GM19035 (cell line): ENCODE measurements around the gene ARMH3.

ENCODE experiments used
- ATAC-seq: cut with Tn5 transposase; IDR thresholded peaks from one replicate; pipeline ENCODE4 v1.9.1; 2021; ENCODE audit not compliant: unreplicated experiment

Gene ARMH3

DNA sequence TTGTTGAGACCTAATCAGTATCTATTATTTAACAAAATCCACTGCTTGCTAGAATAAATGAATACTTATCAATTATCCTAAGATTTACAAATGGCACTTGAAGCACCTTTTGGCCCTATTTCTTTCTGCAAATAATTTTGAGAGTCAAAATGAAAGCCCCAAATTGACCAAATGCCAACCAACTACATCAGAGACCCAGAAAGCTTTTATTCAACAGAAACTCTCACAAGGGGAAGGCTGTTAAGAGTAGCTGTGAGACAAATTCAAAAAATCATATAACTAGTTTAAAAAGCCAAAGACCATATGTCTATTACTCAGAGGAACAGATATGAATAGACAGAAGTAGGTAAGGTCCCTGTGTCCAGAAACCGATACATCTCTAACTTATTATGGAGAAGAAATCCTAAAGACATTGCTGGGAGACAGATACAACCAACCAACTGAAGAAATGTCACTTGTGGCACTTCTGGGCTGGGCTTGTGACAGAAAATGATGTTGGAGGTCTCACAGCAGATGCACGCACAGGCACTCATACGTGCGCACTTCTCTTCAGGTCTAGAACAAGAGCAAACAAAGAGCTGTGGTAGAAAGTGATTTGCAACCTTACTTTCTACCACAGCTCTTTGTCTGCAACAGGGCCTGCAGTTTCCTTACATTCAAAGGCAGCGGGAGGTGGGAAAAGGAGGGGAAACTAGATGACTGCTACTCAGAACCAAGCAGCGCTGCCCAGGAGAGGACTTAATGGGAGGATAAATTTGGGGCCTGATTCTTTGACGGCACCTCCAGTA lies 153.7 kb downstream of the ARMH3 start:
- ATAC-seq, result no peak

DNA sequence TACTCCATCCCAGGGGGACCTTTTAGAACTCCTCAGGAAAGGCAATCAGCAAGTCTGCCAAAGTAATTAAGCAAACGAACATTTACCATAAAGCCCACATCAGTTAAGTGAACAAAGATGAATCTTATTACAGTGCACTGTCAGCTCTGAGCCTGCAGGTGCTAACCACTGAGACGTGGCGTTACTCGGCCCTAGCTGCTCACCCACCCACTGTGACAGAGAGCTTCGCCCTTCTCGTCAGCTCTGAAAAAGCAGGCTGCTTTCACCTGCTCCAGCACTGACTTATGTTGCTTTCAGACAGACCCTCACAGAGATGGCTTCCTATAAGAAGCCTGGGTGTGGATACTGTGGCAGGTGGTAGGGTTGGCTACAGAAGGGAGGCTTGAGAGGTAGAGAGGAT lies 154.6 kb downstream of the ARMH3 start:
- peak; percentile 64 for ATAC-seq

DNA sequence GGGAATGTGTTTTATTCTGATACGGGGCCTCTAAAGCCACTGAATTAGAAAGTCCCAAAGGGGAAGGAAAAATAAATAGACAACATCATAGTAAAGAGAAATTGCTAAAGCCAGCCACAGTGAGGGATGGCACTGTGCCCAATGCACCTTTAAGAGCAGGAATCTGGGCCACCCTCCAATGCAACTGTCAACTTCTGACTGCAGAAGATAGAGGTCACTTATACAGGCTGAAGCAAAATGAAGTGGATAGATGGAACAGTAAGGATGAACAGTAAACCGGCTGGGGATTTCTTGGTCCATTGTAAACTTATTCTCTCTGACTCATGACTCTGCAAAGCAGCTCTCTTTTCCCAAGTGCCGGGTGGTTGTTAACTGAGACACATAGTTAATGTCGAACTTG lies 158.3 kb downstream of the ARMH3 start:
- no peak for ATAC-seq

DNA sequence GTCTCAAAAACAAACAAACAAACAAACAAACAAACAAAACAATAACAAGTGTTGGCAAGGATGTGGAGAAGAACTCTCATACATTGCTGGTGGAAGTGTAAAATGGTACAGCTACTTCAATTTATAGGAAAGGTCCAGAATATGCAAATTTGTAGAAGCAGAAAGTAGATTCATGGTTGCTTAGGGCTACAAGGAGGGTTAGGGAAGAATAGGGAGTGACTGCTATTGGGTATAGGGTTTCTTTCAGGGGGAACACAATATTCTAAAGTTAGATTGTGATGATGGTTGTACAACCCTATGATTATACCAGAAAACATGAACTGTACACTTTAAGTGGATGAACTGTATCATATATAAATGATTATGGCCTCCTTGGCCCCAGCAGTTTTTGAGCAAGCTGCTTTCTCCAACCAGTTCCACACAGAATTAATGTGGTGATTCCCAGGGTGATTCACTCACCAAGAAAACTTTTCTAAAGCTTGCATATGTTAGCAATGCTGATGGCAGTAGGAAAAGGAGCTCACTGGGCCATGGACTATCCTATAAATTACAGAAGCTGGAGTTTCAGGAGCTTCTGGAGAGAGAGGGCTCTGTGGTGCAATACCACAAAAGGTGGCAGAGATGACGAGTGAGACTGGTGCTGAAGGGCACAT lies 159.6 kb downstream of the ARMH3 start:
- ATAC-seq, result no peak

DNA sequence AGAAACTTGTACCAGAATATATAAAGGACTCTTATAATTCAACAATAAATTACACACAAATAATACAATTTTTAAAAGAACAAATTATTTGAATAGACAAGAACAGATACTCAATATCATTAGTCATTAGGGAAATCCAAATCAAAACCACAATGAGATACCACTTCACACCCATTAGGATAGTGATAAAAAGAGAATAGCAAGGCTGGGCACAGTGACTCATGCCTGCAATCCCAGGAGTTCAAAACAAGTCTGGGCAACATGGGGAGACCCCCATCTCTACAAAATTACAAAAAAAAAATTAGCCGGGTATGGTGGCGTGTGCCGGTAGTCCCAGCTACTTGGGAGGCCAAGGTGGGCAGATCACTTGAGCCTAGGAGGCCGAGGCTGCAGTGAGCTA lies 160.2 kb downstream of the ARMH3 start:
- no peak for ATAC-seq

DNA sequence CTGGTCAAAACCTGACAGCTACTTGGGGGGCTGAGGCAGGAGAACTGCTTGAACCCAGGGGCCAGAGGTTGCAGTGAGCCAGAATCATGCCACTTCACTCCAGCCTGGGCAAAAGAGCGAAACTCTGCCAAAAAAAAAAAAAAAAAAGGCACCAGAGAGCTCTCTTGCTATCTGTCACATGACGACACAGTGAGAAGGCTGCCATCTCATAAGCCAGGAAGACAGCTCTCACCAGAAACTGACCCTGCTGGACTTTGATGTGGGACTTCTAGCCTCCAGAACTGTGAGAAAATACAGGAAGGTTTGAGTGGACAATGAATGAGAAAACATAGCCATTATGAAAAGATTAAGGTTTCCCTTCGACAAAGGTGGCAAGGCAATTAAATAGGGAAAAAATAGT lies 161.2 kb downstream of the ARMH3 start:
- no peak for ATAC-seq

DNA sequence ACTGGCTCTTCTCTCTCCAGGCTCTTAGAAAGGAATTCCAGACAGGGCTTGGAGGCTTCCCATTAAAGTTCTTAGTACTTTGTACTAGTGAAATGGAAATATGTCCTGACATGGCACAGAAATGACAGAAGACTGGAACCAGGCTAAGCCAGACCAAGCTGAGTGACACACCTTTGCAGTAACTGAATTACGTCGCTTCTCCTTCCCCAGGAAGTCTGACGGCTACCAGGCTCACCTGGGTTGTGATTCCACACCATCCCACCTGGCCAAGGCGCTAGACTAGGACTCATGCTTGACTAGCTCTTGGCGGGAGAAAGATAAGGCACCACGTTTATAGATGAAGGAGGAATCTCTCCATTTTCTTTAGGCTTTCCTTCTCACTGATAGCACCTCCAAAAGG lies 161.7 kb downstream of the ARMH3 start:
- ATAC-seq, result no peak

DNA sequence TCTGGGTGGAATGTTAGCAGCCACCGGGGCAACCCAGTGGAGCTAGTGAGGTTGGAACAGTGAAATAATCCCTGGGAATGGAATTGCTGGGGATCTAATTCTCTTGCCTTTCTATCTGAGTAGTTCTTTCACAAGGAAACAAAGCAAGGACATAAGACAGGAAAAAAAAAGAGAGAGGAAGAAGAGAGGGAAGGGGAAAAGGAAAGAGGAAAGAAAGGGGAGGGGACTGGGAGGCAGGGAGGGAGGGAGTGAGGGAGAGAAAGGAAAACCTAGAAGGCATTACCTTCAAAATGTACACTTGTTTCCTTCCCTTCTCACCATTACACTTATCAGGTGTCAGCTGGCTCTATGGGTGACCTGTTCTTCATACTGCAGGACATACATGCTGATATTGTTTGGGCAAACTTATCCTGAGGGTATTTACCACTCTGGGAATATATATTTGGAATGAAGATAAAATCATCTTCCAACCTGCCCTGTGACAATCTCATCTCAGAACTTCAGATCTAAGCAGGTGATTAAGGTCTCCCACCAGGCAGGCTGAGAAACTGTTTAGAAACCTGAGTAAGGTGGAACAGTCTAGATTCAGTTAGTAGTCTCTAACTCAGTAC lies 162.4 kb downstream of the ARMH3 start:
- ATAC-seq, result no peak

DNA sequence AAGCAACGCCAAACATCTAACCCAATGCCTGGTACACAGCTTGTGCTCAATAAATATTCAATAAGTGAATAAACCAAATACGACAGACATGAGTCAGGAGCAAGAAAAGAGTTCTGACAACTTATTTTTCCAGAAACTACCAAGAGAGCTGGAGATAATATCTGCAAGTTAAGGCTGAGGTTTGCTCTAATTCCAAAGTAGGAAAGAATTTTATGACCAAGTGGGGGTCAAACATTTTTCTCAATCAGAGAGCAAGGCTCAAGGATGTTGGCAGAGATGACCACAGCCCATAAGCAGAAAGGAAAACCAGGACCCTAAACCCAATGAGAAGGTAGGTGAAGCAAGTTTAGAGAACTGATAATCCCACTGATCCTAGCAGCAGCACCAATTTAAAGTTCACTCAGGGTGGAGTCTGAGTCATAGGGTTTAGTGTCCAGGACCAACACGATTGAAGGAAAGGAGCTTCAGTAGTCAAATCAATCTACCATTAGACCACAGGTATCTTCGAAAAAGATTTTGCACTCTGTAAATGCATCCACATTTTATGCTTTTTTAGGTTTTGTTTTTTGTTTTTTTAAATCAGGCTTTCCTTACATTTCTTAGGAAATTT lies 163.1 kb downstream of the ARMH3 start:
- ATAC-seq, result no peak

DNA sequence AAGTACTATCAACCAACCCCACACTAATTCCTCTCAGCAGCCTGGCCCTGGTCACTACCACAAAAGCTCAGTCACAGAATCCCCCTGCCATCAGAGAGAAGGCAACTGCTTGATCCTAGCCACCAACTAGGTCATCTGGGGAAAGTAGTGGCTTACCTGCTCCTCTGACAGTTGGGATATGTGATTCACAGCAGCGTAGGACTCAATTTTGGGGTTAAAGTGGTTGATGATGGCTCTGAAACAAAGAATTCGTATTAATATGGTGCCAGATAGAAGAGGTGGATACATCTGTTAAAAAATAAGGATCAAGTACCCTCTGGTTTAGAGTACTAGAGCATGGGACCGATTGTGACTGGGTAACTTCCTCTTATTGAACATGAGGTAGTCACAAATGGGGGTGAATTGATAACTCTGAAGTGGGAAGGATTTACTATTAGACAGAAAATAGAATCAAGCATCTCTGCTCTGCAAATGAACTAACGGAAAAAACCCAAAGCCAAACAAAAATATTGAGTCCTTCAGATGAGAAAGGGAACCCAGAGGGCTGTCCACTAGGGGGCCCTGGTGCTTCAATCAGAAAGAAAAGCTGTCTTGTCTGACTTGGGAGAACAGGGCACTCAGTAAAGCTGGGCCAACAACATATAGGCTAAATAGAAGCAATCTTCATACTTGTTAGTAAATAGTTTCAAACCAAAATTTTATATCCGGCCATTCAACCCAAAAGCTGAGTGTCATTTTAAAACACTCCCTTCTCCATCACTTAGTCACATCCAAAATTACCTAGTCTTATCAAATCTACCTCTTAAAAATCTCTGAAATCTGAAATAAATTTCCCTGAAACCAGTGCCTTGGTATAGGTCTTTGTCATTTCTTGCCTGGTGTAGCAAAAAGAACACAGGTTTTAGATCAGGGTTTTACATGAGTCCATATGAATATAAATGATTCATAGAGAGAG lies 166.4 kb downstream of the ARMH3 start:
- ATAC-seq, result peak; percentile 69

DNA sequence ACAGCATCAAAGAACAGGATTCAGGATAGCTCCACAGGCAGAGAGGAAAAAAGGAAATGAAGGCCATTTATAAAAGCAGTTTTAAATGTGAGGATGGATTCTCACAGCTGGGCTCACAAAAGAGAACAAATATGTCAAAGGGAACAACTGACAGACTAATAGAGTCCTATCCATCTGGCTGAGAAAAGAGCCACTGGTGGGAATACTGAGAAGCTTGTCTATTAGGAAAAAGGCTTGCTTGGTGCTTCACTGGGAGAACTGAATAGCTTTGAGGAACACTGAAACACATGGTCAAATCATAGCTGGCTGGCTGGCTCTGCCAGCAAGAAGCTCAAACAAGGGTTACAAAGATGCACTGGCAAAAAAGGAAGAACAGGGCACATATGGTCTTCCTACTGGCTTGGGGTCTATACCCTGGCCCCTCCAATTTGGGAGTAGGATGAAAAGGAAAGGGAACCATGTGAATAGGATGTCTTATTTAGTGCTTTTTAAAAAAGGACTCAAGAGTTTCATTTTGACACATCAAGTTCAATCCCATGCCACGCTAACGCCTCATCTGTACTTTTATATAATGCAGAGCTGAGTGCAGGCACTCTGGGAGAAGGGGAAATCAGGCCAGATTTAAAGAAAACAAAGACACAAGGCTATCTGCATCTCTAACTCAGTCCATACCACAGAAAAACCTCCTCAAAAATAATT lies 167.6 kb downstream of the ARMH3 start:
- no peak for ATAC-seq

DNA sequence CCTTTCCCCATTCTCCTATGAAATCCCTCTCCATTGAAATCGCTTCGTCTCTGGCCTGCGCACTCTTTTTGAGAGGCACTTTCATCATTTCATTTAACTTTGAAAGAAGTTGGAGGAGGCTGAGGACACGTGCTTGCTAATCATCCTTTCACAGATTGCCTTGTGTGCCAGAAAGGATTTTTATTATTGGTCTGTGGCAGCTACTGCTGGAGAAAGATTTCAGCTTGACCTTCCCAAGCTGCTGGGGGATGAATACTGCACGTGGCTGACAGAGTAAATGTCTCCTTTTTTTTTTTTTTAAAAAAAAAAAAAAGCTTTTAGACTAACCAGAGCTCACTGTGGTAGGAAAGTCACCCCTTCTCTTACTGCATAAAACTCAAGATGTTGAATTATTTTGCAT lies 168.2 kb downstream of the ARMH3 start:
- no peak for ATAC-seq

DNA sequence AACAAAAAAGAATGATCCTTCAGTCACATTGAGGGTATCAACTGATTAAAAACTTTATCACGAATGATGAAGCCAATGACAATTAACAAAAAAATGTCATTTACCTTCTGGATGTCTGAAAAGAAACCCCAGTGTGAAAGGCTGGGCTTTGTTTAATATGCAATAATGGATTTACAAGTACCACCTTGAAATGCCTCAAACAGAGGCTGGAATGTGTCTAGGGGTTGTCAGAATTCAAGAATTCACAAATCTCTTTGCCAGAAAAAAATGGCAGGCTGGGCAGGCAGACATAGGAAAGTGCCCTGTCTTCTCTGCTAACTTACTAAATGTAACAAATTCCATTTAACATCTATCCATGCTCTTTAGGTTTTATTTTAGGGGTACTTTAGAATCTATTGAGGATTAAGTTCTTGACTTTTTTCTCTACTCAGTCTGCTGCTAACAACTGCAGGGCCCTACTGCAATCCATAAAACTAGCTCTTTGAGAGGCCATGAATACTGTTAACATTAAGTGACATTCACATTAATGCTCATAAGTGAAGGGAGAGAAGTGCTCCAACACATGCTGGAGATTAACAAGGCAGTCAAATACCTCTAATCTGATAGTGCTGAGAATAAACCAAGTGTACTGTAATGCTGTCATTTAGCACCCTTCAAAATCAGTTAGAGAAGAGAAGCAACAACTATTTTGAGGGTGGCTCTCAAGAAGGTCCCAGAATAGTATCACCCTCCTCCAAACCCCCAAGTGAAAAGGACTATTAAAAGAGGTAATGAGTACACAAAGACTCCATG lies 169.3 kb downstream of the ARMH3 start:
- no peak for ATAC-seq

DNA sequence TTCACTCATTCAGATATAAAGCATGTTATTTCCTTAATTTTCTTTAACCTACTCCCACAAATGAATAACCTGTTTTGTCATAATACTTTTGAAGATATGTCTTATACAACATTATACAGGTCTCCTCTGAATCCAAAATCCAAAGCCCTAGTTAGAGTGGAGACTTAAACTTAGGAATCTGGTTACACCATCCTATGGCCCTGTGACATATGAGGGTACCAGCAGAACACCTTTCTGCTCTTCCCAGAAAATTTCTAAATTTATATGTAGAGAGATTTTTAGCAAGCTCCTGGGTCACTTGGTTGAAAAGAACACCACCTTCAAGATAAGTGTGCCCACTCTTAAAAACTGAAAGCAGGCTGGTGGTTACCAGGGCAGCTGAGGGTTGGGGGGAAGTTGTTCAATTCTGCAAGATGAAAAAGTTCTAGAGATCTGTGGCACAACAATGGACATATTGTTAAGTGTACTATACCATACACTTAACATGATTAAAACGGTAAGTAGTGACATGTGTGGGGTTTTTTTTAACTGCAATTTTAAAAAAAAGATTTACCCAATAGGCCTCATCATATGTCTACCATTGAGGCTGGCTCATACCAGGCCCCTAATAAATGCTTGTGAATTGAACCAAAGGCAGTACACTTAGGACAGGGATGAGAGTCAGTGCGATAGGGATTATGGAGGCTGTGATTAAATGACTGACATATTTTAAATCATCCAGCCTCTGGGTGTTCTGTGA lies 174.8 kb downstream of the ARMH3 start:
- no peak for ATAC-seq

DNA sequence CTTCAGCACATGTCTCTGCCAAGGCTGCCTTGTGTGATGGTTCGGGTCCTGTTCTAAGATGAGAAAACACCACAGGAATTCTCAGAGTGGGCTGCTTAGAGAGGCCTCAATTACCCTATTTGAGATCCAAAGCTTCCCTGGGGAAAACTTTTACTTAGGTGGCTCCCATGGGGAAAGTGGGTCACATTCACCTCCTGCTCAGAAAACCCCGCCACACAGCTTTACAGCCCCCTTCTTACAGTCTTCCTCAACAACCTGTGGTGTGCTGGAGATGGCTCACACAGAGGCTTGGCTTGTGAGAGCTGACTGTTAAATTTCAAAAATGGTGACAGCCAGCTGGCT lies 175.8 kb downstream of the ARMH3 start:
- ATAC-seq, result no peak

DNA sequence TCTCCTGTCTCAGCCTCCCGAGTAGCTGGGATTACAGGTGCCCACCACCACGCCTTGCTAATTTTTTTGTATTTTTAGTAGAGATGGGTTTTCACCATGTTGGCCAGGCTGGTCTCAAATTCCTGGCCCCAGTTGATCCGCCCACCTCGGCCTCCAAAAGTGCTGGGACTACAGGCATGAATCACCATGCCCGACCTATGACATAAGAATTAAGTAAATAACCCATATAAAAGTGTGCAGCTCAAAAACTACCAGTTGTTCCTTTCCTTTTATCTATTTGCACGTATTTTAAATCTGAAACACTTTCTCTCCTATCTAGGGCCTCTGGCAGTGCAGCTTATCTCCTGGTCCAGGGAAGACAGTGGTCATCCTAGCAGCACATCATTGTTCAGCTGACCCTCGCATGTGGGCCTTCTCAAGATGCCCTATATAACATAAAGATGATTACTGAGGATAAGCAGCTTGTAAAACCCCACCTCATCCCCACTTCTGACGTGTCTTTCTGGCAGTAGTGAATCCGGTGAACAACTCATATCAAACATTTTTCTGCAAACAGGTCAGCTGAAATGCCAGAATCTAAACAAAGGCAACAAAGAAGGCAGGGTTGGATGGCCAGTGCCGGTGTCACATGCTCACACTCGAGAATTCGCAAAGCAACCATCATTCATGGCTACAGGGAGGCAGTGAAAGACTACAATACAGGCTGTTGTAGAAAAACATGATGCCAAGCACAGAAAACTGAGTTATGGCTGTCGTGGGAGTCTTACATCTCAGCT lies 176.3 kb downstream of the ARMH3 start:
- no peak for ATAC-seq

DNA sequence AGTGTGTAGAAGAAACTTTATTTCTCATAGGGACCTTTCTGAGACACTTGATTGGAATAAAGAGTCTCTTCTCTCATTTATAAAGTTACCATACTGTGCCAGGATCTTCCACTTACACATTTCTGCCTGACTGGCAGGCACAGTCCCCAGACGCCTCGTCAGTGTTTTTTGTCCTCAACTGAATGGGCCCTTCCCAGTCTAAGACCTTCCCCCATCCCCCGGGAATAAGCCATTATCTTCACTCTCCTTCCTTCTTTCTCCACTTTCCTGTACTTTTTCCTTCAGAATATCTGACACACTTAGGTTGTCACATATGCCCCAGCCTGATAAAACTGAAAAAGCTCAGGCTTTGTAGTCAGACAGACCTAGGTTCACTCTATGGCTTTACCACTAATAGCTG lies 177.1 kb downstream of the ARMH3 start:
- ATAC-seq, result no peak

DNA sequence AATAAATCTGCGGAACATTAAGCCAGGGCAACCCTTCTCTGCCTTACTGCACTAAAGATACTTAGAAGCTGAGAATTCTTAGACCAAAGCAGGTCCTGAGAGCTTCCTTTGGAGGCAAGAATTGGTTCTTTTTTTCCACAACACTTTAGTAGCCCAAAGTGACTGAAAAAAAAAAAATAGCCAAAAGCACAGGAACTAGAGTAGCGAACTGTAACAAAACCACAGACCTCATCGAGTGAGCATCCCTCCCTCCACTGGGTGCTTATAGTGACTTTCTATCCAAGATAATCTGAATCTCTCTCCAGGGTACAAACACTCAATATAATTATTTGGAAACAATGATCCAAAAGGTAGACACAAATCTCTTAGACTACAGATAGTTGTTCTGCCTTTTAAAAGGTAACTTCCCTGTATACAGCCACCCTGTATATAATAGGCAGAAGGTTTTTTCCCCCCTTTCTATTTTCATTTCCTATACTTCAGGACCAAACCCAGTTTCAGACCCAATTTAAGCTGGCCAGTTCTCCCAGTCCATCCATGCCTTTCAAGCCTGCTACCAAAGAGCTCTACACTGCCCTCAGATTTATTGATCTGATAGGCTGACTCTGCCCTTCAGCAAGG lies 180.8 kb downstream of the ARMH3 start:
- no peak for ATAC-seq
